GM18951 (cell line): ENCODE data around the gene TMEM18.

ENCODE experiments used
- POLR2A ChIP-seq: IDR thresholded peaks from 4 replicates; pipeline ENCODE4 v1.6.1; 2011; ENCODE audit warnings: mild to moderate bottlenecking; ENCODE audit not compliant: insufficient read length, insufficient read depth; ENCODE audit errors: extremely low read depth
- in situ Hi-C: fragments of 300-500 bp; cut with MboI; formaldehyde crosslinking; loops from one replicate; pipeline ENCODE4 v1.12.0; 2022; ENCODE audit warnings: low sequenced_read_pairs, mixed read lengths, inconsistent platforms; ENCODE audit not compliant: unreplicated experiment

The TMEM18 gene

DNA sequence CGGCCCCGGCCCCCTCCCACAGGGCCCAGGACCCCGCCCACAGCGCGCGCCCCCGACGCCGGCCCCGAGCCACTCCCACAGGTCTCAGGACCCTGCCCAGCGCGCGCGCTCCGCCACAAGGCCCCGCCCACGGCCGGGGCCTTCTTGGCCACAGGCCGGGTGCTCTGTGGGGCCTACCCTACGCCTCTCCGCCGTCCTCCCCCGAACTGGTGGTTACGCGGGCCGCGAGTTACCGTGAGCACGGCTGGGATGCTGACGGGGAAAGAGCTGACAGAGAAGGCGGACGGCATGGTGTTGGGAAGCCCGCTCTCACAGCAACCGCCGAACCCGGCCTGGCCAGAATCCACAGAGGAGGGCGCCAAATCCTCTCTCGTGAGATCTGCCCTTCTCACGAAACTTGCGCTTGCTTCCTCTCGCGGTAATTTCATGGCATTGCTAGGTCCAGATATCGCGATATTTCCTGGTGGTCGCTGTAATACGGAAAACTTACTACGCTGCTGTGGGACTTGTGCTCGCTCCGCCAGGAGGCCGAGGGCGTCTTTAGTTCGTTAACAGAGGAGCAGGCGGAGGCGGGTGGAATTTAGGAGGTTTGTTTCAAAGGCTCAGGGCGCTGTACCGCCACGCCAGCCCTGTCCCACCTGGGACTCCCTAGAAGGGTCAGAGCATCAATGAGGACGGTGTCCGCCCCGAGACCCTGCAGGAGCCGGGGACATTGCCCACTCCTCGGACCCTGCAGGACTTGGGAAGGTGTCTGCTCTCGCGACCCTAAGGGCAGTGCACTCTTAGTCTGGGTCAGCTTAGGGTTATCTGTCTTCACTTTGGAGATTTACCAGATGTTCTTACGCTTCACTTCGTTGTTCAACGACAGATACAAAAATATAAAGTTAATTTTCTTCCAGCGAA lies at the start of gene TMEM18:
Gene TMEM18 (minus strand): TSS at position 351 of the 903 bp plus-strand sequence. CDS start 61 bp downstream, at position 290.
- in situ Hi-C loops = no loop called here
- TF ChIP-seq POLR2A = peak; percentile 94

DNA sequence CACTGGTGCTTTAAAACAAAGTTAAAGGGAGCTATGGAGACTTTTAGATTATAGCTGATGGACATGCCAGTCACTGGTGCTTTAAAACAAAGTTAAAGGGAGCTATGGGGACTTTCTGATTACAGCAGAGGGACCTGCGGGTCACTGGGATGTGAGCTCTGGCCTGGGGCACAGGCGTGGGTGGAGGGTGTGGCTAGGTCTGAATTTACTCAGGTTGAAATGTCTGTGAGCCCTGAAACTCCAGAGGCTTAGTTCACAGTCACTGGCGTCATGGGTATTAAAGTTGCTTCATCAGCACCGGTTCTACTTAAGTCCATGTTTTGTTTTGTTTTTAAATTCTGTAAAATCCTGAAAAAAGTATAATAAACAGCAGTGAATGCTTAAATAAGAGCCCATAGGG lies 49.0 kb upstream of the TMEM18 start:
- in situ Hi-C loops = no loop called here
- TF ChIP-seq POLR2A = no peak

DNA sequence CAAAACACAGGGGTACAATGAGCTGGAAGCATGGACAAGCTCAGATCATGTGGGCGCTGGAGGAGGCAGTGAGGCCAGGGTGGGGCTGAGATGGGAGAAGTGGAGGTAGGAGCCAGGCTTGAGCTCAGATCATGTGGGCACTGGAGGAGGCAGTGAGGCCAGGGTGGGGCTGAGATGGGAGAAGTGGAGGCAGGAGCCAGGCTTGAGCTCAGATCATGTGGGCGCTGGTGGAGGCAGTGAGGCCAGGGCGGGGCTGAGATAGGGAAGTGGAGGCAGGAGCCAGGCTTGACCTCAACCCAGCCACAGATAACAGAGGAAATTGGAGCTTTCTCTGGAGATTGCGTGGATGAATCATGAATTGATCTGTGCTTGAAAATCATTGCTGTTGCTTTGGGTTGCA lies 48.3 kb upstream of the TMEM18 start:
- in situ Hi-C loops = no loop called here
- TF ChIP-seq POLR2A = no peak

DNA sequence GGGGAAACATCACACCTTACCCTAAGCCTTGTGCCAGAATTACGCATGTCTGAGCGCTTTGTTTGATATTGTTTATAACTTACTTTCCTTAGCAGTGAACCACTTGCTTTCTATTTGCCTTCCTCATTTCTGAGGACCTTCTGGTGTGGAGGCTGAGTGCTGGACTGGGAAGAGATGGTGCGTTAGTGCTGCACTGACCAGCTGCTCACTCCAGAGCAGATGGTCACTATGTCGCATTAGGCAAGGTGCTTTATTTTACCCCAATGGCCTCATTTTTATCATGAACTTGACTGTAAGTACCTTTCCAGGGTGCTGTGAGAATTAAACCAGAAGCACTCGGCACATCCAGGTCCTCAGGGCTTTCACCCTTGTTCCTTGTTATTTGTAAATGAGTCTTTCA lies 46.6 kb upstream of the TMEM18 start:
- in situ Hi-C loops = no loop called here
- no peak for TF ChIP-seq POLR2A

DNA sequence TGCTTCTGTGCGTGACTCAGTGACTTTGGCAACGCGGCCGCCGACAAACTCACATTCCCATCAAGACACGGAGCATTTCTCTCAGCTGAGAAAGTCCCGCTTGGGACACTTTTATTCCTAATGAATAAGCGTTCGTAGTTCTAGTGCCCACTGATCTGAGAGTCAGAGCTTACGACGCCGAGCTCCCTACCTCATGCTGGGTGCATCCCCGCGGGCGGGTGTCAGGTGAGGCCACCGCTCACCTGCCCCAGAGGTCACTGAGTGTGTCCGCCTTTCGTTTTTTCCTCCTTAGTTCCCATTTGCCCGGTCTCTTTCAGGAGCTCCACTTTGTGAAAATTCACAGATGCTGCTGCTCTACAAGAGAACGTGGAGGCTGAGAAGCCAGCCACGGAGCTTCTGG lies 43.6 kb upstream of the TMEM18 start:
- no peak for TF ChIP-seq POLR2A
- in situ Hi-C loops = no loop called here

DNA sequence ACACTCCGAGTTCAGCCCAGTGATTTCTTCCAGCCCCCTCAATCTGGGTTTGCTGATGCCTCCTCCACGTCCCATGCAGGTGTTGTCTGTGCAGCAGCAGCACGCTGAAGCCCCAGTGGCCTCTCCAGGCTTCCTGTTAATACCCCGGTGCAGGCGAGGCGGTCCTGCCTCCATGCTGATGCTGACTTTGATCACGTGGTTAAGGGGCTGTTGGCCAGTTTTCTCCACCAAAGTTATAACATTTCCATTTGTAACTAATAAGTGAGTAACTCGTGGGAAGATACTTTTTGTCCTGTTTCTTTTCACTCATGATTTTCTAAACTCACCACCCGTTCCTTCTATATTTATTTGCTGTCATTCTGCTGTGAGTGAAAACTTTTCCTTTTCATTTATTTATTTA lies 42.5 kb upstream of the TMEM18 start:
- no peak for TF ChIP-seq POLR2A
- in situ Hi-C loops = no loop called here

DNA sequence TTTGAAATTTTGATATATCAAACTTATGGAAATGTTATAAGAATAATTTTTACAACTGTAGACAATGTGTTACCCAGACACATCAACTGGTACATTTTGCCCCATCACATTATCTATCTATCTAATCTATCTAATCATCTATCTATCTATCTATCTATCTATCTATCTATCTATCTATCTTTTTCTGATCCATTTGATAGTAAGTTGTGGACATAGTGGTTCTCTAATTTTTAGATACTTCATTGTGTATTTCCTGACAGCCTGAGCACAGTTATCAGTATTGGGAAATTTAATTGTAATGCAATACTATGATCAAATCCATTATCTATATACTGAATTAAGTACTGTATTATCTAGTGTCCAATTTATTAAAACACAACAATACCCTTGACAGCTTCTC lies 42.0 kb upstream of the TMEM18 start:
- TF ChIP-seq POLR2A = no peak

DNA sequence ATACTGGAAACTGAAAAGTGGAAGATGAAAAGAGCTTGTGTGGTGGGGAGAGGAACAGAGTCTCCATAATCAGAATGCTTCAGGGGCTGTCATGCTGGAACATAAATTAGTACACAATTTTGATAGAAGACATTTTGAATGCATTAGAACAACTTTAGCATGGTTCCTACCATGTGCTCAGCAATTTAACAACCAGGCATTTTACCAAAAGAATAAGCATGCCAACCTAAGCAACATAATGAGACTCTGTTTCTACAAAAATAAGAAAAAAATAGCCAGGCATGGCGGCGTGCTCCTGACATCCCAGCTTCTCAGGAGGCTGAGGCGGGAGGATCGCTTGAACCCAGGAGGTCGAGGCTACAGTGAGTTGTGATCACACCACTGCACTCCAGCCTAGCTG lies 40.5 kb upstream of the TMEM18 start:
- no peak for TF ChIP-seq POLR2A
- in situ Hi-C loops = no loop called here

More for the DNA sequence above, 42.0 kb upstream of the TMEM18 start:
- in situ Hi-C loops = no loop called here

DNA sequence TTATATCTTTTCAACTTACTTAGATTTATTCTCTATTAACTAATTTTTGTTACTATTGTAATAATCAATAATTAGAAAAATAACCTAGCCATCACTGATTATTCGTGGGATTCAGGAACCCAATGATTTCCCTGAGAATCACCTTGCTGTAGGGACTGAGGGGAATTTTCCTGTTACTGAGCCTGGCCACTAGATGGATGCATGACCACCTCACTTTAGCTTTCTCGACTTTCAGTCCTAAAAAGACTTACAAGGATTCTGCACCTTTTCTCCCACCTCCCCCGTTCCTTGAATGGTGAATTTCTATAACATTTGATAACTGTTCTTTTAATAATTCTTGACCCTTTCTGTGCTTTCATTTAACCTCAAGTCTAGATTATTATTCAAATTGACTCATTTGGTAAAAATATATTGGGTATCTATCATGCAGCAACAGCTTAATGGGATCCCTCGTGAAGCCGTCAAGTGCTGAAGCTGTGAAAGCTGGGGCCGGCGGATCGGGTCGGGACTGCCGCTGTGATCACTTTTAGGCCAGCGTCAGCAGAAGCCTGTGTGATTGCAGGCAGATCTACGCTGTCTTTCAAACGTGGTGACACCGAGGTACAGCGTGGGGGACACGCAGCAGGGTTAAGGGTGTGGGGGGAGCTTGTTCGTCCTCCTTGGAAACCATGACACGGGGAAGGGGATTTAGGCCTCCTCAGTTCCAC lies 38.8 kb upstream of the TMEM18 start:
- TF ChIP-seq POLR2A = no peak
- in situ Hi-C loops = no loop called here

DNA sequence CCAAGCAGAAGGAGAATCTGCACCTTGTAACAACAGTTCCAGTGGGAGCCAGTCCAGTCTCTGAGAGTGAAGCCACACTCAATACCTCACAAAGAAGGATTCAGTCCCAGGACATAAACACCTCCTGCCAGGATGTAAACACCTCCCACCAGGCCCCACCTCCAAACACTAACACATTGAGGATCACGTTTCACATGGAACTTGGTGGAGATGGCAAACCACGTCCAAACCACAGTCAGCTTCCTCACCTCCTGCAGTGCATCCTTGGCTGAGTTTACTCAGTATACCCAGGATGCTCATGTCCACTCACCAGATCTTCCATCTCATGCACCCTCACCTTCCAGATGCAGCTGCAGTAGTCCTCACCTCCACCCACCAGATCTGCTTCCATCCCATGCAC lies 37.8 kb upstream of the TMEM18 start:
- in situ Hi-C loops = no loop called here
- no peak for TF ChIP-seq POLR2A

DNA sequence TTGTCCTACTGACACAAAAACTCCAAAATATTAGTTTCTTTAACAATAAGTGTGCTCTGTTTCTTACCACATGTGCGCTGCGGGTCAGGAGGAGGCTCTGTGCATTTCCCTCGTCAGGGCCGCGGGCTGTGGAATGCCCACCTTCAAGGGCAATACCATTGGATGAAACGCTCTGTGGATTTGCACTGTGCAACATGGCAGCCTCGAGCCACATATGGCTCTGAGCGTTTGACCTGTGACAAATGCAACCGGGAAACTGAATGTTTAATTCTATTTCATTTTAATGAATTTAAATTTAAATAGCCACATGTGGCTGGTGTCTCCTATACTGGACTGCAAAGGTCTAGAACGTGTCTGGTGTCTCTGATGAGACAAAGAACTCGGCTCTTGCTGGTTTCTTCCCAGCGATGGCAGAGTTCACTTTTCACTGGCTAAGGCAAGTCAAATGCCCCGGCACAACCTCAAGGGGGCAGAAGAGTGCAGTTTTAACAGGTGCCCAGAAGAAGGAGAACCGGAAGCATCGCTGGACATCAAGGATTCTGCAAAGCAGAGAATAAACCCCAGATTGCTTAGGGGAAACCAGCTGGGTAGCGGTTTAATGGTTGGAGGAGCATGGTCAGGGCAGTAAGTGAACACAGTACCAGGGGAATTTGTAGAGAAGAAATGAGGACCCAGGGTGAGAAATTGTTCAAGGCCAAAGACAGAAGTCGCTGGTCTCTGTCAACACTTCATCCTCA lies 37.0 kb upstream of the TMEM18 start:
- no peak for TF ChIP-seq POLR2A
- in situ Hi-C loops = no loop called here

DNA sequence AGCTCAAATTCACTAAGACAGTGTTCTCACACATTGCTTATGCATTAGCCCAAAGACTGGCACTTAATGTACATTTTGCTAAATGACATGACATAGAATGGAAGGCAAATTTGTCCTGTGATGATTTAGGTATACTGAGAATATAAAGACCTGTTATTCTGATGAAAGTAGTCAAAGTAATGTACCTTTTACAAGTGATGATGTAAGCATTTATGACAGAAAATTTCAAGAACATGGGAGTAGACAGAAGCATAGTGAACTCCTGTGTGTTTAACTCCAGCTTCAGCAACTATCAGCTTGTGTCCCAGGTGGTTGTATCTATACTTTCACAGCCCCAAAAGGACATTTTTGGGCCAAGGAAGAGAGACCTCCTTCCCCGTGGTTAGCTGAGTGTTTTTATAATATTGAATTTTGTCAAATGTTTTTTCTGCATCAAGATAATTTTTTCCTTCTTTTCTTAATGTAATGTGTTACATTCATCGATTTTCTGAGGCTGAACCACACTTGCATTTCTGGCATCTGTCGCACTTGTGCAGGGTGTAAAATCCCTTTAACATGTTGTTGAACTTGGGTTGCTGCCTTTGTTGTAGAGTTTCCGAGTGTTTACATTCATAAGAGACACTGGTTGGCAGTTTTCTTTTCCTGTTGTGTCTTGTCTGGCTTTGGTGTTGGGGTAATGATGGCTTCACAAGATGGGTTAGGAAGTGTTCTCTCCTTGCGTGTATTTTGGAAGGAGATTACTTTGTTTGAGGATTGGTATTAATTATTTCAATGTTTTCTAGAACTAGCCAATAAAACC lies 33.9 kb upstream of the TMEM18 start:
- in situ Hi-C loops = no loop called here
- no peak for TF ChIP-seq POLR2A
